GM19193 (cell line): ENCODE results near the gene RFX5.

Experiments used
- POLR2A ChIP-seq: IDR thresholded peaks from 4 replicates; pipeline ENCODE4 v1.6.1; 2011; ENCODE audit not compliant: insufficient read depth, insufficient read length; ENCODE audit errors: extremely low read depth

Gene RFX5

GRCh38 chr1:151367658-151368392, 20.8 kb upstream of the RFX5 start:
- TF ChIP-seq POLR2A = no peak

GRCh38 chr1:151364996-151365395, 17.9 kb upstream of the RFX5 start:
- no peak for TF ChIP-seq POLR2A

GRCh38 chr1:151362308-151363155, 15.5 kb upstream of the RFX5 start:
- TF ChIP-seq POLR2A = no peak

GRCh38 chr1:151361883-151362282, 14.8 kb upstream of the RFX5 start:
- TF ChIP-seq POLR2A = no peak

GRCh38 chr1:151356696-151357095, 9.6 kb upstream of the RFX5 start:
- TF ChIP-seq POLR2A = no peak

- TF ChIP-seq POLR2A = no peak
These were observed 5.1 kb upstream of the RFX5 start for GRCh38 chr1:151352021-151352718.

GRCh38 chr1:151347523-151348246, 633 bp upstream of the RFX5 start:
- TF ChIP-seq POLR2A = no peak

- TF ChIP-seq POLR2A = no peak
These were observed 827 bp downstream of the RFX5 start for GRCh38 chr1:151346082-151346768.

GRCh38 chr1:151344291-151344690, 2.8 kb downstream of the RFX5 start:
- no peak for TF ChIP-seq POLR2A

GRCh38 chr1:151343587-151343986, 3.5 kb downstream of the RFX5 start:
- no peak for TF ChIP-seq POLR2A

GRCh38 chr1:151342569-151342968, 4.5 kb downstream of the RFX5 start:
- TF ChIP-seq POLR2A = no peak

- TF ChIP-seq POLR2A = no peak
These were observed 5.0 kb downstream of the RFX5 start for GRCh38 chr1:151342021-151342420.

- TF ChIP-seq POLR2A = no peak
These were observed 5.9 kb downstream of the RFX5 start for GRCh38 chr1:151340870-151341754.

- no peak for TF ChIP-seq POLR2A
These were observed 10.5 kb downstream of the RFX5 start for GRCh38 chr1:151336556-151336955.

- TF ChIP-seq POLR2A = no peak
These were observed 12.2 kb downstream of the RFX5 start for GRCh38 chr1:151334822-151335221.
